ENCODE results near the gene ATP1B1. TPM values are rescaled to one million over a fixed set of nuclear protein-coding genes. Genes with fewer than 3 reads are reported as not detected.
A peak's percentile ranks its signal among the peaks of the same experiment; 100 is the strongest.

ATP1B1 gene
- total and polyA plus RNA-seq, 2 of the 8 experiments (the other 6 are each of a cell fraction or from before 2014, with no cell fraction given), result 16.3 to 76.5 TPM

DNA sequence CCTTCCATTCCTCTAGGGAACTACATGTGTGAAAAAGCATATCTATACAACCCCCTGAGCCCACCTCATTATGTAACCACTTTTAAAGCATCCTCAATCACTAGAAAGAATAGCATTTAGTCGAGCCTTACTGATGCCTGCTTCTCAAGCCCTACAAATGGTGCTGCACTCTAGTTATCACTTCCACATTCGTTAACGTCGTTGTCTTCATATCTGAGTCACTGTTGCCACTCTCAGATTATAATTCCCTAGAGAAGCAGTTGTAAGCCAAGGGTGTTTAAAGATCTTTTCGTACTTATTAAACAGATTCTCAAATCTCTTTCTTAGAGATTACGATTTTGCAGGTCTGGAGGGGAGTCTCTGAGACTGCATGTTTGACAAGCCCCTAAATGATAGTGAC is 16.5 kb downstream of the ATP1B1 start:
- POLR2A ChIA-PET (ENCODE audit: partially characterized antibody), result no interaction called here

More for the DNA sequence above, 16.5 kb downstream of the ATP1B1 start:
- Histone ChIP-seq H4K20me1 (replicated peaks in 1 of 2; ENCODE audit: control insufficient read depth in 1 of 2, insufficient read depth in 2 of 2, low read length in 2 of 2) (peaks cover 0 to 3% of the 10 kb centered on the region in 2 experiments), H2BK12ac (ENCODE audit: low read depth, low read length) (no peak overlapping the region), H3K79me1 (ENCODE audit: low read depth, low read length) (peaks cover 4% of the 10 kb centered on the region; the same call in 1 of the 2 replicates), H4K8ac (ENCODE audit: extremely low read depth, insufficient read depth, low read length) (no peak overlapping the region), H2BK120ac (replicated peaks; ENCODE audit: low read depth, low read length) (no peak overlapping the region), H3K56ac (replicated peaks; ENCODE audit: insufficient read length, low read depth, low read length) (no peak overlapping the region), H3K4me2 (ENCODE audit: insufficient read depth in 1 of 2, low read depth in 2 of 2, low read length in 2 of 2) (no peak overlapping the region), H3K4me1 (replicated peaks in 1 of 4; ENCODE audit: control insufficient read depth in 3 of 4, insufficient read depth in 4 of 4, low read length in 3 of 4) (peaks cover 0 to 3% (median 1%) of the 10 kb centered on the region in 4 experiments; a peak in 2 of 7 replicates), H3K18ac (ENCODE audit: extremely low read depth, low read length) (no peak overlapping the region), H2AK5ac (ENCODE audit: low read depth, low read length) (no peak overlapping the region), H2AFZ (ENCODE audit: low read length) (no peak overlapping the region), H3K9me3 (ENCODE audit: insufficient read depth in 2 of 2, low read depth in 1 of 2, low read length in 1 of 2) (no peaks in the 10 kb centered on the region), H4K91ac (replicated peaks; ENCODE audit: insufficient read length, low read length) (no peak overlapping the region), H3K27ac (ENCODE audit: low read depth, low read length) (no peak overlapping the region), H3K79me2 (ENCODE audit: control insufficient read depth in 1 of 2, insufficient read depth in 2 of 2, low read length in 2 of 2) (peaks cover 0 to 39% of the 10 kb centered on the region in 2 experiments; a peak in 2 of 4 replicates), H3K14ac (ENCODE audit: insufficient read length) (no peak overlapping the region), H3K23ac (ENCODE audit: insufficient read length) (no peak overlapping the region), H2BK5ac (ENCODE audit: low read depth, low read length) (no peak overlapping the region), H4K5ac (ENCODE audit: insufficient read length, low read depth, low read length) (no peak overlapping the region), H3K36me3 (ENCODE audit: control insufficient read depth in 2 of 4, insufficient read depth in 4 of 4, low read length in 3 of 4) (peaks cover 8 to 38% (median 16%) of the 10 kb centered on the region in 4 experiments), H2BK20ac (ENCODE audit: low read length) (no peak overlapping the region), H3K27me3 (replicated peaks in 1 of 4; ENCODE audit: control insufficient read depth in 3 of 4, extremely low read depth in 1 of 4, insufficient read depth in 3 of 4, low read length in 3 of 4) (no peaks in the 10 kb centered on the region), H3K9ac (replicated peaks in 1 of 4; ENCODE audit: extremely low read depth in 1 of 4, low read depth in 3 of 4, low read length in 3 of 4) (peak overlapping the region in 1 of 4 experiments; percentile 8; a peak in 1 of 7 replicates), H3K23me2 (ENCODE audit: low read depth, low read length) (no peaks in the 10 kb centered on the region; the same call in 1 of the 2 replicates), H2BK15ac (ENCODE audit: low read length) (no peak overlapping the region), H3K4ac (replicated peaks; ENCODE audit: insufficient read length, low read depth, low read length) (no peak overlapping the region), H3K4me3 (ENCODE audit: extremely low read depth in 1 of 4, insufficient read depth in 2 of 4, low read depth in 3 of 4, low read length in 4 of 4) (no peak overlapping the region)
- FAIRE-seq, result no peak
- CTCF ChIA-PET (ENCODE audit: partially characterized antibody), result no interaction called here
- no peak for DNase-seq (ENCODE audit: low read depth in 1 of 2, low spot score in 2 of 2)
- TF ChIP-seq ZNF274 (IDR thresholded peaks at IDR 0.05; ENCODE audit: borderline replicate concordance, extremely low read depth, low read length) (no peak), CREB1 (IDR thresholded peaks at IDR 0.05) (no peak), KDM5A (IDR thresholded peaks at IDR 0.05; ENCODE audit: low read length) (no peak), TCF12 (IDR thresholded peaks at IDR 0.05; ENCODE audit: low read depth, low read length) (no peak), TAF7 (optimal IDR thresholded peaks at IDR 0.05; ENCODE audit: borderline replicate concordance, low read depth, low read length) (no peak)
- WGBS, 2 experiments (ENCODE audit: extremely low coverage in 1 of 2, insufficient coverage in 1 of 2, insufficient read length in 1 of 2, insufficient replicate concordance in 2 of 2, low coverage in 1 of 2, low lambda C conversion rate in 2 of 2, missing lambda C conversion rate in 1 of 2), result 97% methylated on average over 6 of the region's 6 CpGs; no CpG with 5 or more reads in 1 of the 2 experiments

Measured in H1 (cell line).